MCF 10A (cell line): ENCODE results near the gene ASTN1. TPM values are rescaled to one million over a fixed set of nuclear protein-coding genes. Genes with fewer than 3 reads are reported as not detected.
A peak's percentile ranks its signal among the peaks of the same experiment; 100 is the strongest.

Source experiments
- Bru-seq: library from RNA; stranded (reverse); fragments of 400-500 nt; gene quantifications from one replicate; lab custom pipeline; 2021; lab: Mats Ljungman, UMichigan
- BruChase-seq, 2 experiments: library from RNA; stranded (reverse); fragments of 400-500 nt; gene quantifications; one replicate each; lab custom pipeline; 2021; lab: Mats Ljungman, UMichigan
- BruUV-seq: library from RNA; stranded (reverse); fragments of 400-500 nt; replicated peaks from 2 replicates; lab custom pipeline; 2021; lab: Mats Ljungman, UMichigan
- CTCF ChIA-PET: fragments of 300-600 bp; sonication (Branson Sonifier 250); formaldehyde crosslinking; extraction: SDS; loops from one replicate; lab custom pipeline; 2021; ENCODE audit warnings: antibody characterized with exemption, inconsistent platforms; lab: Yijun Ruan, JAX
- POLR2A ChIA-PET: fragments of 300-600, 350-650 bp; sonication (Branson Sonifier 250); formaldehyde crosslinking; extraction: SDS; loops from one replicate; lab custom pipeline; 2020; ENCODE audit warnings: antibody characterized with exemption, inconsistent platforms; lab: Yijun Ruan, JAX
- DNase-seq: peaks from one replicate; pipeline ENCODE4 v3.0.0-alpha.2; 2018; ENCODE audit not compliant: unreplicated experiment
- H3K27ac Mint-ChIP-seq: one replicate; pipeline ENCODE4 v1.8.0; 2022; ENCODE audit warnings: mild to moderate bottlenecking, low read depth, mixed read lengths; ENCODE audit not compliant: unreplicated experiment
- H3K27me3 Mint-ChIP-seq: one replicate; pipeline ENCODE4 v1.8.0; 2022; ENCODE audit warnings: mixed read lengths; ENCODE audit not compliant: insufficient read depth, unreplicated experiment
- H3K36me3 Mint-ChIP-seq: one replicate; pipeline ENCODE4 v1.8.0; 2022; ENCODE audit warnings: mild to moderate bottlenecking, moderate library complexity, mixed read lengths; ENCODE audit not compliant: insufficient read depth, unreplicated experiment
- H3K4me1 Mint-ChIP-seq: one replicate; pipeline ENCODE4 v1.8.0; 2022; ENCODE audit warnings: mixed read lengths; ENCODE audit not compliant: insufficient read depth, unreplicated experiment
- H3K4me3 Mint-ChIP-seq: one replicate; pipeline ENCODE4 v1.8.0; 2022; ENCODE audit warnings: mild to moderate bottlenecking, moderate library complexity, mixed read lengths; ENCODE audit not compliant: unreplicated experiment
- H3K9me3 Mint-ChIP-seq: one replicate; pipeline ENCODE4 v1.8.0; 2022; ENCODE audit warnings: mixed read lengths; ENCODE audit not compliant: unreplicated experiment
- intact Hi-C: fragments of 100-400 bp; cut with micrococcal nuclease; formaldehyde crosslinking; loops from 2 replicates; pipeline ENCODE4 v1.14.1; 2022
- long read RNA-seq: library from polyadenylated mRNA; stranded (forward); transcript quantifications from one replicate; pipeline ENCODE4 v2.0.0, GENCODE V29; 2022
- total RNA-seq: library from RNA; stranded (reverse); gene quantifications from 2 replicates; pipeline ENCODE4 v1.2.3, GENCODE V29; 2022
- TF ChIP-seq, protein P1 (sequence below): fragments of 200-600 bp; IDR thresholded peaks from one replicate; pipeline ENCODE4 v1.8.0; 2022; ENCODE audit warnings: antibody characterized with exemption, mild to moderate bottlenecking; ENCODE audit not compliant: unreplicated experiment

Gene ASTN1
- total RNA-seq (not detected in 2 replicates), Bru-seq, nascent RNA (percentile 1 among the genes with signal in this experiment), BruChase-seq, experiment 1, labeled RNA remaining after a 6-hour chase (percentile 1 among the genes with signal in this experiment), BruChase-seq, experiment 2, labeled RNA remaining after a 2-hour chase (percentile 1 among the genes with signal in this experiment)
- long read RNA-seq = 0 reads

DNA sequence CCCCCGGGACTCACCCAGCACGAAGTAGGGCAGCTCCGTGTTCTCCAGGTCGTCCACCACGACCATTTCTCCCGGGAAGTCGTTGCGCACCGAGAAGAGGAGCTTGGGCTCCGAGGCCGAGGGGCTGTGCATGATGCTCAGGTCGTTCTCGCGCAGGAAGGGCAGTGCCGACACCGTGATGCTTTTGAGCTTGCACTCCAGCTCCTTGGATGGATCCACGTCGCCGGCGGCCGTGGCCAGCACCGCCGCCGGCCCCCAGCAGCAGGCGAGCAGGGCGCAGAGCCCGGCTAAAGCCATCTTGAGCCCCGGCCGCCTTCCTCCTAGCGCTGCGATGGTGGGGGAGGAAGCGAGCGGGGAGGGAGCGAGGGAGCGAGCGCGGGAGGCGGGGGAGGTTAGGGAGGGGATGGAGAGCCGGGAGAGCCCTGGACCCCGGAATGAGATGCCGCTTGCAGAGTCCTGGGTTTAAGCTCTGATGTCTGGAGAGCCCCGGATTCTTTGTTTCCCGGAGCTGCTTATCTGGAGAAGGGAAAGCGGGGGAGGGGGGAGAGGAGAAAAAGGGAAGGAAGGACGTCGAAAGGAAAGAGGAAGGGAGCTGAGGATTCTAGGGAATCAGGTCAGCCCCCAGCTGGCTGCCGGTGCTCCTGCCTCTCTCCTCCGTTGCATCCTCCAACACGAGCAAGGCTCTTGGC lies at the start of gene ASTN1:
Gene ASTN1, minus strand, starts transcription at position 333 of the 689 bp plus-strand sequence. Its CDS starts 36 bp downstream, at position 297.
- Mint-ChIP-seq H3K27me3 (peaks cover 48% of the 10 kb centered on the region), H3K9me3 (no peaks in the 10 kb centered on the region), H3K4me3 (peak within 1 kb of the TSS; percentile 41), H3K36me3 (no peaks in the 10 kb centered on the region), H3K4me1 (peaks cover 5% of the 10 kb centered on the region), H3K27ac (no peak within 1 kb of the TSS)
- intact Hi-C loops = no loop called here
- DNase-seq = no peak
- CTCF ChIA-PET = interaction anchor here (0.5 to 5.5 kb wide), 8 partner anchors 9 to 779 kb away, joined by 3 to 34 read pairs (median 3); no protein-coding TSS in a partner anchor
- TF ChIP-seq, protein P1, sequence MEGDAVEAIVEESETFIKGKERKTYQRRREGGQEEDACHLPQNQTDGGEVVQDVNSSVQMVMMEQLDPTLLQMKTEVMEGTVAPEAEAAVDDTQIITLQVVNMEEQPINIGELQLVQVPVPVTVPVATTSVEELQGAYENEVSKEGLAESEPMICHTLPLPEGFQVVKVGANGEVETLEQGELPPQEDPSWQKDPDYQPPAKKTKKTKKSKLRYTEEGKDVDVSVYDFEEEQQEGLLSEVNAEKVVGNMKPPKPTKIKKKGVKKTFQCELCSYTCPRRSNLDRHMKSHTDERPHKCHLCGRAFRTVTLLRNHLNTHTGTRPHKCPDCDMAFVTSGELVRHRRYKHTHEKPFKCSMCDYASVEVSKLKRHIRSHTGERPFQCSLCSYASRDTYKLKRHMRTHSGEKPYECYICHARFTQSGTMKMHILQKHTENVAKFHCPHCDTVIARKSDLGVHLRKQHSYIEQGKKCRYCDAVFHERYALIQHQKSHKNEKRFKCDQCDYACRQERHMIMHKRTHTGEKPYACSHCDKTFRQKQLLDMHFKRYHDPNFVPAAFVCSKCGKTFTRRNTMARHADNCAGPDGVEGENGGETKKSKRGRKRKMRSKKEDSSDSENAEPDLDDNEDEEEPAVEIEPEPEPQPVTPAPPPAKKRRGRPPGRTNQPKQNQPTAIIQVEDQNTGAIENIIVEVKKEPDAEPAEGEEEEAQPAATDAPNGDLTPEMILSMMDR = no peak
- BruUV-seq = no TSS peak
- POLR2A ChIA-PET = no interaction called here

DNA sequence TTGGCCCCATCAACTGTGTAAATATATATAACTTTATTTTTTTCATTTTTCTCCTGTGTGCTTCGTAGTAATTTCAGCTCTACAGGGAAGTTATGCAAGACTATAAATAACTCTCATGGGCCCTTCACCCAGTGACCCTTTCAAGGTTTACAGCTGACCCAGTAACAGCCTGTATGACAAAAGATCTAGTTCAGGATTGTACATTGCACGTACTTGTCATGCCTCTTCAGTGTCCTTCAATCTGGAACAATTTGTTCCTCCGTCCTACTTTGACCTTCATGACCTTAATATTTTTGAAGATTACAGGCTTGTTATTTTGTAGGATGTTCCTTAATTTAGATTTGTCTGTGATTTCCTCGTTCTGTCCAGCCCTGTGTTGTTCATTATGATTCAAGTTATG lies 46.7 kb upstream of the ASTN1 start:
- Mint-ChIP-seq H3K27ac (no peak overlapping the region), H3K9me3 (peaks cover 5% of the 10 kb centered on the region), H3K4me3 (no peak overlapping the region), H3K4me1 (peaks cover 20% of the 10 kb centered on the region), H3K36me3 (no peaks in the 10 kb centered on the region), H3K27me3 (no peaks in the 10 kb centered on the region)
- intact Hi-C loops = no loop called here
- CTCF ChIA-PET = interaction anchor here (0.8 to 1.5 kb wide), 5 partner anchors 29 to 735 kb away, joined by 3 to 5 read pairs (median 4); no protein-coding TSS in a partner anchor
- POLR2A ChIA-PET = interaction anchor here (0.7 to 1.5 kb wide), 2 partner anchors 9 to 47 kb away, joined by 3 to 4 read pairs; no protein-coding TSS in a partner anchor
- DNase-seq = peak; percentile 34
- BruUV-seq = no TSS peak
- TF ChIP-seq, protein P1 = no peak

DNA sequence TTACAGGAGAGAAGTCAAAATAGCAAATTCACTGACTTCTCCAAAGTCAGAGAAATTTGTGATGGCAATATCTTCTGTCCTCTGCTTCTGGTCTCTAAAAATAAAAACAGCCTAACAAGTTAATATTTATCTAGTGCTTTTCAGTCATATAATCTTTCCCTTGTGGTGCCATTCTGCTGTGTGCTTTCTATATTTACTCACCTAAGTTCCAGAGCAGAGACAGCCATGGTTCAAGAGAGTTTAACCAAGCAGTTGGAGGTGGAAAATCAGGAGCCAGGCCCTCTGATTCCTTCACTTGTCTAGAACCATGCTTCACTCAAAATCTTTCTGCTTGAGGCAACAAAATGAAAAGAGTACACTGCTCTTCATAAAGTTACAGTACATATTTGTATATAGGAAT lies 45.6 kb upstream of the ASTN1 start:
- DNase-seq = no peak
- H3K4me3 Mint-ChIP-seq = no peak overlapping the region
- peaks cover 20% of the 10 kb centered on the region for H3K4me1 Mint-ChIP-seq
- CTCF ChIA-PET = interaction anchor here (0.6 to 1.5 kb wide), 7 partner anchors 45 to 738 kb away, joined by 3 to 8 read pairs (median 3); no protein-coding TSS in a partner anchor
- no TSS peak for BruUV-seq
- TF ChIP-seq, protein P1 = no peak
- no peaks in the 10 kb centered on the region for H3K27me3 Mint-ChIP-seq
- intact Hi-C loops = no loop called here
- POLR2A ChIA-PET = interaction anchor here (1.0 to 1.5 kb wide), 3 partner anchors 9 to 28 kb away, joined by 3 to 4 read pairs (median 4); no protein-coding TSS in a partner anchor
- no peak overlapping the region for H3K27ac Mint-ChIP-seq
- no peaks in the 10 kb centered on the region for H3K36me3 Mint-ChIP-seq
- no peaks in the 10 kb centered on the region for H3K9me3 Mint-ChIP-seq

DNA sequence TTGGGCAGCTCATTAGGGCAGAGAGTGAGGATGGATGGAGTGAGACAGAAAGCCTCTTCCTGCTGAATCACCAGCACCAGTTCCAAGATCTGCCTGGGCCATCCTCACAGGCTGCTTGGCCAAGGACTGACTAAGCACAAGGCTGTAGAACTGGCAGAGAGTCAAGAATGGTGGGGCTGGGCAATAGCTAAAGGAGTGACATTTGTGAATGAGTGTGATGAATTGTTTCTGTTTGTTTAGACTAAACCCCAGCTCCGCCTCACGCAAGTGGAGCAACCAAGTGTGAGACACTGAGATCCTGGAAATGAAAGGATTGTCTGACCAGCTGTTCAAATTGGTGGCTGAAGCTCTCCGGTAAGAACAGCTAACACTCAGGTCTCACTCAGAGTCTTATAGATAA lies 44.8 kb upstream of the ASTN1 start:
- no peaks in the 10 kb centered on the region for H3K9me3 Mint-ChIP-seq
- CTCF ChIA-PET = interaction anchor here (0.6 to 1.7 kb wide), 8 partner anchors 11 to 738 kb away, joined by 3 to 10 read pairs (median 4); no protein-coding TSS in a partner anchor

More for the DNA sequence above, 44.8 kb upstream of the ASTN1 start:
- intact Hi-C loops = loop anchor here (2.0 kb wide), 1 partner anchor 45 kb away; no protein-coding TSS in a partner anchor
- Mint-ChIP-seq H3K36me3 (no peaks in the 10 kb centered on the region), H3K4me3 (peak overlapping the region; percentile 10), H3K27me3 (no peaks in the 10 kb centered on the region), H3K4me1 (peaks cover 20% of the 10 kb centered on the region), H3K27ac (peak overlapping the region; percentile 52)
- no TSS peak for BruUV-seq
- POLR2A ChIA-PET = interaction anchor here (0.6 to 1.5 kb wide), 4 partner anchors 10 to 27 kb away, joined by 3 to 4 read pairs (median 3); no protein-coding TSS in a partner anchor
- TF ChIP-seq, protein P1 = no peak
- DNase-seq = peak; percentile 100
